H54 (cell line): Measurements from ENCODE around the gene IL12RB2.

Source experiments
- DNase-seq: peaks from one replicate; pipeline ENCODE4 v3.0.0; 2011; ENCODE audit warnings: low spot score, mixed read lengths; ENCODE audit not compliant: insufficient read length
- FAIRE-seq: peaks from 3 replicates; lab custom pipeline; 2011; peaks lifted over from hg19 to GRCh38; lab: Jason Lieb, UNC
- POLR2A ChIP-seq: IDR thresholded peaks from 2 replicates; pipeline ENCODE4 v1.6.1; 2011; ENCODE audit warnings: low read depth, mild to moderate bottlenecking, low read length

Gene IL12RB2

DNA sequence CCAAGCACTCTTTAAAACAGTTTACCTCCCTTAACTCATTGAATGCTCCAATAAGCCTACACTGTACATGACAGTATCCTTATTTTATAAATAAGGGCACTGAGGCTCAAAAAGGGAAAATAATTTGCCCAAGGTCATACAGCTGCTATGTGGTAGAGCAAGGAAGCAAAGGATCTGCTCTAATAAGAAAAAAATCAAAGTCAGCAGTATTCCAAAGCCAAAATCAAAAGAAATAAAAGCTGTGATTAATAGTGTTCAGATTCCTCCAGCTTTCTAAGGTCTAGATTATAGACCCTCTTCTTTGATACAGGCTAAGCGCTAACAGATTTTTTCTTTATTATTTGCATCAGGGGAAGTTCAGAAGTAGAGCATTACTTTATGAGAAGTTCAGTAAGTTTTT, 39.3 kb downstream of the IL12RB2 start:
- FAIRE-seq = no peak
- no peak for TF ChIP-seq POLR2A
- no peak for DNase-seq

DNA sequence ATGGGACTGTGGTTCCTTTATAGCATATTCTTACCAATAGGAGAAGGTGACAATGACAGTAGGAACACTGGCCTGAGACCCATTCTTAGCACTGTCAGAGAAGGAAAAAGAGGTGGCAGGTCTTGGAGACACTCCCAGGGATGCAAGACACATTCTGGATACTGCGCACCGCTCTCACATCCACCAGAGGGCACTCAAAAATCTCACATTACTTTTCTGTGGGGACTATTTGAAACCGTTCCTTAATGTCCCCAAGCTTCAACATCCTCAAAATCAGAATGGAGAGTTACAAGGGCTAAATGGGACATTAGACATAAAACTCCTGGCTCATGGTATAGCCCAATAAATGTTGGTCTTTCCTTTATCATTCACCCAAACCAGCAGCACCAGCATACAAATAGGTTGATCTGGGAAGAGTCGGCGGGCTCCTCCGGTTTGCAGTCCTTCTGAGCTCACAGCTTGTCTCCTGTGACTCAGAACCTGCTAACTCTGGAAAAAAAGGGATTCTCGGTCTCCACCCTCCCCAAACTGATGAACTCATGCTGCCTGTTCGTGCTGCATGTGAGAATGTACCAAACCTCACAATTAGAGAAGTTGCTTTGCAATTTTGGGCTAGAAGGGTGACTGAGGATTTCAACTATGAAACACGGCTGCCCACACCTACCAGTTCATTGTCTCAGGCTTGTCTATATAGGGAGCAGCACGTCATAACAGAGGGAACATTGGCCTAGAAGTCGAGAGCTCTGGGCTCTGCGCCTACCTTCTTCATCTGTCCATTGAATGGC, 40.2 kb downstream of the IL12RB2 start:
- FAIRE-seq (peak; percentile 88), DNase-seq (peak; percentile 46)
- no peak for TF ChIP-seq POLR2A

DNA sequence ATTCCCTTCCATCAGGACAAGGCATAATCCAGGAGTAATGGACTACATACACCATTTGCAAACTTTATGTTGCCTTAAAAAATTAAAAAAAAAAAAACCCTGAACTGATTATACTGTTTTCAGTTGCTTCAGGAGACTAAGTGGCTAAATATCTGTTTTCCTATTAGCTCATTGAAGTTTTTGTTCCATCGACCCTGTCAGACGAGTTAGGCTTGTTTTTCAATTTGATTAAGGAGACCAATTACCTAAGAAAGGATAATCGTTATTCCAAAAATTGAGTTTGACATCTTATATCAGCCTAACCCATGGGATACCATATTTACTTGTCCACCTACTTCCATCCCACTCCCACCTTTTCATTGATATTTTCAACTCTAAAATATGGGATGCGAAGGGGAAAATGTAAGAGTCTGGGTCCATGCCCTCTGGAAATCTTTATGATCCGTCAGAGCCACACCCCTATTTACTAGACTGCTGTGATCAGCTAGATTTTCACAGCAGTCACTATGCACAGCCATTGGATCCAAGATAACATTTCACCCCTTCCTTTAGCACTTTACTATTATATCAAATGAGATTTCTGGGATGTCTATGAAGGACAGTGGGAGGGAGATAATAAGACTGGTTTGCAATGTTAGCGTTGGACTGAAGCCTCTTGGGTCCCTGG, 41.0 kb downstream of the IL12RB2 start:
- TF ChIP-seq POLR2A = no peak
- DNase-seq (no peak), FAIRE-seq (no peak)

DNA sequence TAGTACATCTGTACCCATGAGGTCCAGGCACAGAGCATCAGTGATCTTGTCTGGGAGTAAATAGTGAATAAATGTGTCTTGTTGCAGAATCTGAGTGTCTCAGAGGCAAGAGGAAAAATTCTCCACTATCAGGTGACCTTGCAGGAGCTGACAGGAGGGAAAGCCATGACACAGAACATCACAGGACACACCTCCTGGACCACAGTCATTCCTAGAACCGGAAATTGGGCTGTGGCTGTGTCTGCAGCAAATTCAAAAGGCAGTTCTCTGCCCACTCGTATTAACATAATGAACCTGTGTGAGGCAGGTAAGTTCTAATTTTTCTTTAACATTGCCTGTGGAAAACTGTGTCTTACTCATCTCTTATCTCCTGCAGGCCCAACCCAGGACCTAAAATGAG, 43.1 kb downstream of the IL12RB2 start:
- FAIRE-seq (no peak), DNase-seq (no peak)
- TF ChIP-seq POLR2A = no peak

DNA sequence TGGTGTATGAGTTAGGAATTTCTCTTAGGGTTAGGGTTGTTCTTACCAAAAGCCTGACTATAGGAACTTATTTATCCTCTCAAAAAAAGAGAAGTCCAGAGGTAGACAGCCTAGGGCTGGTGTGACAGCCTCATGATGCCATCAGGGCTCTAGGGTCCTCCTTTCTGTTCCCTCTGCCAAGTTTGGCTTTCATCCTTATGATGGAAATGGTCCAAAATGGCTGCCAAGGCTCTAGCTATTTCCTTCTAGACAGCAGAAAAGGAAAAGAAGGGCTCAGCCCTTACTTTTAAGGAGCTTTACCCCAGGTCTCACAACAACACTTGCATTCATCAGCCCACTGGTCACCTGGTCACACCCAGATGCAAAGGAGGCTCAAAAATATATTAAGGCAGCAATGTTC, 44.5 kb downstream of the IL12RB2 start:
- no peak for DNase-seq
- TF ChIP-seq POLR2A = no peak
- FAIRE-seq = no peak

DNA sequence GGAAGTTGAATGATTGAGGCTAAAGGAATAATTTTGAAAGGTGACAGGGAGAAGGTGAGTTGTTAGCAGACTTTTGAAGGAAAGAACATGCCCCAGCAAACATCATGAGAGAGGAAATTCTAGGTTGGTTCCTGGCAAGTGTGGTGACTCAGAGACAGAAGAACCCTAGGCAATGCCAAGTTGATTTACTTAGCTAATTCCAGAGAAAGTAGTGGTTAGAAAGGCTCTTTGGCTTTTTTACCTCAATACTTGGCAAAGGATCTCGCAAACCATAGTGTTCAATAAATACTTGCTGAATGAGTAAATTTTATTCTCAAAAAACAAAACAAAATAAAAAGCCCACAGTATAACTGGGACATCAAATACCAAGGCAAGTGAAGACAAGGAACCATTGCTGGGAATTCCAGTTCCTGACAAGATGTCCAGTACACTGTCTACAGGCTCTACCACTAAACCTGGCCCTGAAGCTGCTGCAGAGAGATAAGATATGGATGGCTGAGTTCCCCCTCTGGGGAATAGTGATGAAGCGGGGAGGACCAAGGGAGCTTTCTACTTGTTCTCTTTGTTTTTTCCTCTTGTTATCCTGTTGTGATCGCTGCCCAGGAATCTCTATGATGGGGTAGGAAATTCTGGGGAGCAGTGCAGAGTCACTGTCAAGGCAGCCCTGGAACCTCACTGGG, 48.2 kb downstream of the IL12RB2 start:
- TF ChIP-seq POLR2A = no peak
- FAIRE-seq (peak; percentile 68), DNase-seq (no peak)

DNA sequence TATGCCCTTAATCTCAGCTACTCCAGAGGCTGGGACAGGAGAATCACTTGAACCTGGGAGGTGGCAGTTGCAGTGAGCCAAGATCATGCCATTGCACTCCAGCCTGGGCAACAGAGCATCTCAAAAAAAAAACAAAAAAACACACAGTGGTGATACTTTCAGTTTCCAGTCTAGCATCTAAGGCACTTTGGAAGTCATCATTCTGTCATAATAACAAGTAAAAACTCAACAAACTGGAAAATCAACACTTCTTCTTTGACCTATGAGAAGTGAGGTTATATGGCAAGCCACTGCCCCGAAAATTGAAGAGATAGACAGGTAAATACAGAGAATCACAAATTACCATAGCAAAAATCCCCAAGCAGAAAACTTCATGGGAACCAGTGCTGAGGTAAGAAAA, 51.9 kb downstream of the IL12RB2 start:
- TF ChIP-seq POLR2A = no peak
- DNase-seq (no peak), FAIRE-seq (no peak)

DNA sequence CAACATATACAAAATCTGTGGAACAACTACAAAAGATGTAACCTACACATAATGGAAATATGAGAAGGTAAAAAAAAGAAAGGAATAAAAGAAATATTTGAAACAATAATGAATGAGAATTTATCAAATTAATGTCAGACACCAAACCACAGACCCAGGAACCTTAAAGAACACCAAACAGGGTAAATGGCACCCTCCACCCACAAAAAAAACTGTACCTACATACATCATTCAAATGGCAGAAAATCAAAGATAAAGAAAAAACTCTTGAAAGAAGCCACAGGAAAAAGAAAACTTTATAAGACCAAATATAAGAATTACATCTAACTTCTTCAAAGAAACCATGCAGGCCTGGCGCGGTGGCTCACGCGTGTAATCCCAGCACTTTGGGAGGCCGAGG, 54.0 kb downstream of the IL12RB2 start:
- no peak for TF ChIP-seq POLR2A
- DNase-seq (no peak), FAIRE-seq (no peak)

DNA sequence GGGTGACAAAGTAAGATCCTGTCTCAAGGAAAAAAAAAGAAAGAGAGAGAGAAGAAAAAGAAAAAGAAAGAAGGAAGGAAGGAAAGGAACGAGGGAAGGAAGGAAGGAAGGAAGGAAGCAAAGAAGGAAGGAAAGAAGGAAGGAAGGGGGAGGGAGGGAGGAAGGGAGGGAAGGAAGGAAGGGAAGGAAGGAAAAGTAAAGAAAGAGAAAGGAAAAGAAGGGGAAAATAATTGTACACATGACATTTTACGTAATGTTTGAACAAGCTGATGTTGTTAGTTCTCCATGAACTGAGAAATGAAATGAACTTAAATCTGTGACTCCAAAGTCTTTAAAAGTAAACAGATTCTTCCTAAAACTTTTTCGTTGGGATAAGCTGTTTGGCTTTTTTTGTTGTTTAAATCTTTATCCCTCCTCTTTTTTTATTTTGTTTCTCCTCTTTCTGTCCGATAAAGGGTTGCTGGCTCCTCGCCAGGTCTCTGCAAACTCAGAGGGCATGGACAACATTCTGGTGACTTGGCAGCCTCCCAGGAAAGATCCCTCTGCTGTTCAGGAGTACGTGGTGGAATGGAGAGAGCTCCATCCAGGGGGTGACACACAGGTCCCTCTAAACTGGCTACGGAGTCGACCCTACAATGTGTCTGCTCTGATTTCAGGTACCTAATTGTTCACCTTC, 59.8 kb downstream of the IL12RB2 start:
- no peak for TF ChIP-seq POLR2A
- FAIRE-seq (no peak), DNase-seq (no peak)

DNA sequence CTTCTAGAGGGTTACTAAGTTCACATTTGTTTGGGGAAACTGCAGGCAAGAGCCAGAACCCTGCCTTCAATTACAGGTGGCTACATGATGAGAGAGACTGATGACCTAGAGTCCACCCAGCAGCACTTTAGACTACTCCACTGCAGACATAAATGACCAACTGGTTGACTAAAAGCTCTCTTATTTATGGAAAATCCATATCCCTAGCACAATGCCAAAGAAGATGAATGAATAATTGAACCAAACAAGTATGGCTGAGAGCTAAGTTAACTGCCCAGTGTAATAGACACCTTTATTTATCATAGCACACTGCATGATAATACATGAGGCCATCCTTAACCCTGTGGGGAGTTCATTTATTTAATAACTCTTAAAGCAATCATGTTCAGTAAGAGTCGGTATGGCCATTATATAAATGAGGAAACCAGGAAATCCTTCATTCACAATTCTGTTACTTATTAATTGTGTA, 60.4 kb downstream of the IL12RB2 start:
- no peak for TF ChIP-seq POLR2A
- no peak for FAIRE-seq

DNA sequence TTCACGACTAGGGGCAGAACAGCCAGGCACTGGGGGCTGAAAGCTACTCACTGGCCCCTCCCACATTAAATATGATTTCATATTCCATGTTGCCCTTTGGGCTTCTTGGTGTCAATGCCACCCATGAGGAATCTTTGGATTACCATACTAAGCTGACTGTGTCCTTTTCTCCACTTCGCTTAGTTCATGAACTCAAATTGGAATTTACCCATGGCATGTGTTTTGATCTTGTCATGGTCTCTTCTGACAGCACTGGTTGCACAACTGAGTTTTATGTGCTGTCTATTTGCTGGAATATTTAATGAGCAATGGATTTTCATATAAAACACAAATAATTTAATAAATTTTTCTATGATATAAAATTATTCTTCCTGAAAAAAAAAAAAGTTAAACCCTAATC, 63.4 kb downstream of the IL12RB2 start:
- FAIRE-seq = no peak

More for the DNA sequence above, 60.4 kb downstream of the IL12RB2 start:
- DNase-seq = no peak

DNA sequence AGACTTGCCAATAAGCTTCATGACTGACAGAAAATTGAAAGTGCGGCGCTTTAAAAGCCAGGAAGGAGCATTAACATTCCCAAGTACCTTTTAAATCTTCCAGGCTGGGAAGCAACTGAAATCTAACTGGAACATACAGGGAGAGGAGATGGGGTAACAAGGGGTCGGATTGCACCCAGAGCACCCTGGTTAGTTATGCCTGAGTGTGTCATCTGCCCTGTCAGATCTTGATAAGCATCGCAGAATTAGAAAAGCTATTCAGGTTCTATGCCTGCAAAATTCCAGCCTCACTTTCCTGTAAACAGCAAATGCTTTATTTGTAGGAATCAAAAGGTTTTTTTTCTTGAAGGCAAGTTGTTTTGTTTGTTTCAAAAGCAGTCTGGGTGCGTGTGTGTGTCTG, 64.0 kb downstream of the IL12RB2 start:
- no peak for DNase-seq
- no peak for TF ChIP-seq POLR2A
- FAIRE-seq = no peak

More for the DNA sequence above, 63.4 kb downstream of the IL12RB2 start:
- TF ChIP-seq POLR2A = no peak
- no peak for DNase-seq

DNA sequence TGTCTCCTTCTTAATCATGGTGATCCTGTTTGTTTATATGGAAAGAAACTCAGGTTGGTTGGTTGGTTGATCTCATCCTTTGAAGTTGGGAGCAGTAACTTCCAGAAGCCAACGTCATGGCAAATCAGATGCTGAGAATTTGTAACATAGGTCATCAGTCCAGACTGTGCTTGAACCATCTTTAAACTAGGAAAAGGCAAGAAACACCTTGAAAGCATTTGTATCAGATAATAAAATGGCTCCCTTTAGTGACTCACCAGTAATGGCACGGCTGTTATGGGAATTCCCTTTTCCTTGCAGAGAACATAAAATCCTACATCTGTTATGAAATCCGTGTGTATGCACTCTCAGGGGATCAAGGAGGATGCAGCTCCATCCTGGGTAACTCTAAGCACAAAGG, 64.5 kb downstream of the IL12RB2 start:
- TF ChIP-seq POLR2A = no peak
- FAIRE-seq (no peak), DNase-seq (no peak)

DNA sequence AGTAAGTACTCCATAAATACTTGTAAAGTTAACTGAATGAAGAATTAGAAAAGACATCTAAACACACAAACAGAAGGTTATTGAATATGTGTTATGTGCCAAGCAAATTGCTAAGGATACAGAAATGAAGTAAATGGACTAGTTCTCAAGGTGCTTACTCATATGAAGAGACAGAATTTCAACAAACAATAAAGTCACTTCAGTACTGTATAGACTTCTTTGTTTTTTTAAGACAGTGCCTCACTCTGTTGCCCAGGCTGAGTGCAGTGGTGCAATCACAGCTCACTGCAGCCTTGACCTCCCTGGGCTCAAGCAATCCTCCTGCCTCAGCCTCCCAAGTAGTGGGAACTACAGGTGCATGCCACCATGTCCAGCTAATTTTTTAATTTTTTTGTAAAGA, 65.2 kb downstream of the IL12RB2 start:
- DNase-seq (no peak), FAIRE-seq (no peak)
- no peak for TF ChIP-seq POLR2A
